ENCODE data around the gene SNAP25.

- TF ChIP-seq POLR2AphosphoS5 (IDR thresholded peaks at IDR 0.05) (no peak), CTCF (IDR thresholded peaks at IDR 0.05) (no peak), EP300 (IDR thresholded peaks at IDR 0.05) (no peak)
Measured at GRCh38 chr20:10304471-10305046, 85.9 kb downstream of the SNAP25 start.

Measured in sigmoid colon (tissue), 4 donors.